HCT116 (cell line): ENCODE results near the gene TXNDC12. TPM values are rescaled to one million over a fixed set of nuclear protein-coding genes. Genes with fewer than 3 reads are reported as not detected.

Experiments used
- ATAC-seq: fragments of 200-7000 bp; cut with Tn5 transposase; 2 replicates; pipeline ENCODE4 v1.9.1; 2020; ENCODE audit warnings: mild to moderate bottlenecking, moderate library complexity
- BruUV-seq: library from RNA; stranded (reverse); fragments of 400-500 nt; replicated peaks from 2 replicates; lab custom pipeline; 2021; lab: Mats Ljungman, UMichigan
- CTCF ChIA-PET: fragments of 300-600 bp; sonication (Branson Sonifier 250); formaldehyde crosslinking; loops from one replicate; lab custom pipeline; 2021; ENCODE audit warnings: antibody characterized with exemption; lab: Charles Lee
- POLR2A ChIA-PET: fragments of 300-600, 350-600 bp; sonication (Branson Sonifier 250); formaldehyde crosslinking; loops from one replicate; lab custom pipeline; 2021; ENCODE audit warnings: antibody characterized with exemption; lab: Charles Lee
- RAD21 ChIA-PET, 2 experiments: fragments of 300-600 bp; sonication (Branson Sonifier 250); formaldehyde crosslinking; loops; one replicate each; lab custom pipeline; 2023; ENCODE audit warnings: low total read pairs in 2 of 2; ENCODE audit not compliant: uncharacterized antibody in 2 of 2, unreplicated experiment in 2 of 2, low non-redundant PET in 1 of 2; lab: Charles Lee
- DNase-seq: peaks from one replicate; pipeline ENCODE4 v3.0.0-alpha.2; 2010; ENCODE audit warnings: low read depth, low spot score
- H2AFZ ChIP-seq: fragments of 200-600 bp; shearing (Covaris generic), sonication (generic); 2 replicates; pipeline ENCODE4 v1.6.1; 2017; ENCODE audit warnings: low read depth, mixed run types, mixed read lengths, antibody characterized with exemption, low read length; ENCODE audit not compliant: poor library complexity, severe bottlenecking
- H3K27ac ChIP-seq: 2 replicates; pipeline ENCODE4 v1.5.1; 2012; ENCODE audit warnings: low read depth, low read length
- H3K27me3 ChIP-seq: fragments of 200-600 bp; sonication (generic); 2 replicates; pipeline ENCODE4 v1.6.1; 2016; ENCODE audit warnings: mixed run types, low read length, mixed read lengths; ENCODE audit not compliant: insufficient read depth
- H3K36me3 ChIP-seq, 2 experiments: fragments of 200-500 bp in 1 of 2; fragments of 200-600 bp in 1 of 2; sonication (Bioruptor generic) in 1 of 2; sonication (generic) in 1 of 2; 2 replicates each; pipeline versions ENCODE4 v1.5.1 to v1.6.1; 2014 to 2016; ENCODE audit warnings: low read length in 2 of 2, inconsistent platforms in 1 of 2, mixed read lengths in 1 of 2, mixed run types in 1 of 2; ENCODE audit not compliant: insufficient read depth in 2 of 2, control insufficient read depth in 1 of 2
- H3K4me1 ChIP-seq, 2 experiments: fragments of 200-600 bp in 1 of 2; sonication (generic) in 1 of 2; 2 replicates each; pipeline versions ENCODE4 v1.5.1 to v1.6.1; 2012 to 2017; ENCODE audit warnings: low read length in 2 of 2, inconsistent platforms in 1 of 2, mild to moderate bottlenecking in 1 of 2, mixed read lengths in 1 of 2, mixed run types in 1 of 2, moderate library complexity in 1 of 2; ENCODE audit not compliant: insufficient read depth in 2 of 2, control insufficient read depth in 1 of 2
- H3K4me2 ChIP-seq: fragments of 200-600 bp; sonication (generic); 2 replicates; pipeline ENCODE4 v1.6.1; 2017; ENCODE audit warnings: mixed run types, low read length, mixed read lengths
- H3K4me3 ChIP-seq, 2 experiments: fragments of 200-600 bp in 1 of 2; sonication (generic) in 1 of 2; replicated peaks in 1 of 2; 2 replicates each; pipeline ENCODE4 v1.5.1; 2011 to 2016; ENCODE audit warnings: low read length in 2 of 2, control low read depth in 1 of 2, low read depth in 1 of 2, mild to moderate bottlenecking in 1 of 2, mixed read lengths in 1 of 2, mixed run types in 1 of 2
- H3K79me2 ChIP-seq: fragments of 200-600 bp; sonication (generic); 2 replicates; pipeline ENCODE4 v1.6.1; 2017; ENCODE audit warnings: mild to moderate bottlenecking, mixed run types, low read length, moderate library complexity, mixed read lengths; ENCODE audit not compliant: insufficient read depth
- H3K9ac ChIP-seq: fragments of 200-600 bp; sonication (generic); 2 replicates; pipeline ENCODE4 v1.6.1; 2016; ENCODE audit warnings: low read length, mixed read lengths
- H3K9me2 ChIP-seq: fragments of 200-600 bp; sonication (generic), shearing (Covaris generic); 2 replicates; pipeline ENCODE4 v1.6.1; 2017; ENCODE audit warnings: mixed run types, mild to moderate bottlenecking, moderate library complexity; ENCODE audit not compliant: insufficient read depth
- H3K9me3 ChIP-seq, 2 experiments: fragments of 200-500 bp in 1 of 2; fragments of 200-600 bp in 1 of 2; sonication (Bioruptor generic) in 1 of 2; sonication (generic) in 1 of 2; 2 replicates each; pipeline ENCODE4 v1.6.1; 2014 to 2017; ENCODE audit warnings: low read length in 2 of 2, mixed read lengths in 2 of 2, inconsistent platforms in 1 of 2, low read depth in 1 of 2, mild to moderate bottlenecking in 1 of 2, mixed run types in 1 of 2, moderate library complexity in 1 of 2; ENCODE audit not compliant: control insufficient read depth in 1 of 2, insufficient read depth in 1 of 2
- H4K20me1 ChIP-seq: fragments of 200-600 bp; sonication (generic), shearing (Covaris generic); 2 replicates; pipeline ENCODE4 v1.6.1; 2017; ENCODE audit warnings: mixed run types, mild to moderate bottlenecking, moderate library complexity; ENCODE audit not compliant: insufficient read depth
- CEBPB ChIP-seq: IDR thresholded peaks from 2 replicates; pipeline ENCODE4 v1.6.1; 2012; ENCODE audit warnings: low read depth
- CTCF ChIP-seq, 3 experiments: fragments of 200-600 bp in 1 of 3; sonication (generic) in 1 of 3; IDR thresholded peaks in 2 of 3; conservative IDR thresholded peaks in 1 of 3; 2 replicates each; pipeline ENCODE4 v1.5.1; 2012 to 2017; ENCODE audit warnings: low read depth in 2 of 3, low read length in 2 of 3, antibody characterized with exemption in 1 of 3, borderline replicate concordance in 1 of 3, control low read depth in 1 of 3, mild to moderate bottlenecking in 1 of 3, mixed read lengths in 1 of 3, mixed run types in 1 of 3, moderate library complexity in 1 of 3; ENCODE audit not compliant: insufficient read depth in 1 of 3
- EGR1 ChIP-seq: IDR thresholded peaks from 2 replicates; pipeline ENCODE4 v1.6.1; 2012; ENCODE audit warnings: low read depth
- FOSL1 ChIP-seq: IDR thresholded peaks from 2 replicates; pipeline ENCODE4 v1.6.1; 2012; ENCODE audit warnings: low read depth
- RAD21 ChIP-seq: IDR thresholded peaks from 2 replicates; pipeline ENCODE4 v1.6.1; 2012; ENCODE audit warnings: low read depth, mild to moderate bottlenecking
- SP1 ChIP-seq: IDR thresholded peaks from 2 replicates; pipeline ENCODE4 v1.6.1; 2012; ENCODE audit warnings: low read depth
- ZBTB33 ChIP-seq: IDR thresholded peaks from 2 replicates; pipeline ENCODE4 v1.6.1; 2011; ENCODE audit warnings: mild to moderate bottlenecking, low read length, moderate library complexity; ENCODE audit not compliant: insufficient replicate concordance; ENCODE audit errors: extremely low read depth
- ZFX ChIP-seq: fragments of 450-650 bp; IDR thresholded peaks from 2 replicates; pipeline ENCODE4 v1.6.1; 2017
- ZNF274 ChIP-seq: fragments of 200-500 bp; sonication (Bioruptor generic); IDR thresholded peaks from 2 replicates; pipeline ENCODE4 v1.6.1; 2014; ENCODE audit warnings: mild to moderate bottlenecking, low read depth, low read length, inconsistent platforms
- intact Hi-C: fragments of 100-400 bp; cut with micrococcal nuclease; formaldehyde crosslinking; loops from 2 replicates; pipeline ENCODE4 v1.10.0; 2022
- total RNA-seq: library from RNA; stranded (reverse); gene quantifications from one replicate; pipeline ENCODE4 v1.2.1, GENCODE V29; 2021; ENCODE audit not compliant: unreplicated experiment
- TF ChIP-seq, protein P1 (sequence below): IDR thresholded peaks from 2 replicates; pipeline ENCODE4 v1.6.1; 2012
- TF ChIP-seq, protein P2 (sequence below): IDR thresholded peaks from 2 replicates; pipeline ENCODE4 v1.6.1; 2012

Gene TXNDC12
- total RNA-seq, 1 experiment from 2014 or later: 82.8 TPM

- no TSS peak for BruUV-seq
- Histone ChIP-seq H3K4me2 (no peak overlapping the region), H3K27ac (no peak overlapping the region)
- RAD21 ChIA-PET: no interaction called here
- ATAC-seq: no peak
- TF ChIP-seq CTCF (IDR thresholded peaks at IDR 0.05 in 2 of 3, conservative IDR thresholded peaks at IDR 0.05 in 1 of 3; ENCODE audit: borderline replicate concordance in 1 of 3, insufficient read depth in 1 of 3, low read depth in 2 of 3, low read length in 2 of 3) (no peak), ZNF274 (no peak), CEBPB (no peak), ZFX (no peak), FOSL1 (no peak), EGR1 (no peak), RAD21 (no peak), SP1 (no peak), ZBTB33 (no peak)
- TF ChIP-seq, protein P1, sequence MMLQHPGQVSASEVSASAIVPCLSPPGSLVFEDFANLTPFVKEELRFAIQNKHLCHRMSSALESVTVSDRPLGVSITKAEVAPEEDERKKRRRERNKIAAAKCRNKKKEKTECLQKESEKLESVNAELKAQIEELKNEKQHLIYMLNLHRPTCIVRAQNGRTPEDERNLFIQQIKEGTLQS: no peak
- TF ChIP-seq, protein P2, sequence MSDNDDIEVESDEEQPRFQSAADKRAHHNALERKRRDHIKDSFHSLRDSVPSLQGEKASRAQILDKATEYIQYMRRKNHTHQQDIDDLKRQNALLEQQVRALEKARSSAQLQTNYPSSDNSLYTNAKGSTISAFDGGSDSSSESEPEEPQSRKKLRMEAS: no peak
- TF ChIP-seq, all 23 proteins: peak for 0
- H3K4me3 ChIP-seq: no peak overlapping the region
- no peaks in the 10 kb centered on the region for H3K36me3 ChIP-seq
- no peaks in the 10 kb centered on the region for H4K20me1 ChIP-seq
- H3K4me1 ChIP-seq: peaks cover 0 to 5% of the 10 kb centered on the region in 2 experiments; a peak in 1 of 4 replicates
- H3K9me3 ChIP-seq: no peaks in the 10 kb centered on the region
- no peak for DNase-seq
- intact Hi-C loops: no loop called here
- ChIA-PET POLR2A (no interaction called here), CTCF (no interaction called here)
- H3K27me3 ChIP-seq: no peaks in the 10 kb centered on the region
- no peak overlapping the region for H3K9ac ChIP-seq
- H2AFZ ChIP-seq: no peak overlapping the region
- no peaks in the 10 kb centered on the region for H3K79me2 ChIP-seq
- no peaks in the 10 kb centered on the region for H3K9me2 ChIP-seq
Measured at GRCh38 chr1:51988254-51988653, 66.7 kb downstream of the TXNDC12 start.
